Measurements from ENCODE around the gene PLXNA4.
A peak's percentile ranks its signal among the peaks of the same experiment; 100 is the strongest.

PLXNA4 gene

DNA sequence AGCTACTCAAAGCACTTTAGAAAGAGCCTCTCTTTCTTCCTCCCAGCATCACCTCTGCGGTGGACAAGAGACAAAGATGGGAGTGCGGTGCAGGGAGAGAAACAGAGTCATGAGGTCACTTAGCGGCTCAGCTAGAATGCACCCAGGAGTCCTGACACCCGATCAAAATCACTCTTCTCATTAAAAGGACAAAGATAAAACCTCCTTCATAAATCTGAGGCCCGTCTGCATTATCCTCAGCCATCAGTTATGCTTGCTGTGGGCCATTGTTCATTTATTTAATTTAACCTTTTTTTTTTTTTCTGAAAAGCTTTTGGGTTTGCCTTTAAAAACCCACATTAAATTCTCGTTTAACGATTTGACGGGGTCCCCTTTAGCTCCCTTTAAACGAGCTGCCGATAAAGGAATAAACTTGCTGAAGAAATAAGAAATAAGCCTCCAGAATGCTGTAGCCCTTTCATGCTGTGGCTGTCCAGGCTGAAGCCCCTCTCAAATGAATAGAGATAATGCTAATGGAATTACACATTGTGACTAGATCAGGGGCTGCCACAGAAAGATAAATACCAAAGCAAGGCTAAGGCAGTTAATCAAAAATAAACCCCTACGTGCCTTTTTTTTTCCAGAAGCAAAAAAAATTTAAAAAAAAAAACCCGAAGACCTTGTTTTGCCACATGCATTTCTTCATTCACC is 16.1 kb upstream of the PLXNA4 start:
- no peak for DNase-seq (ENCODE audit: low spot score)

DNA sequence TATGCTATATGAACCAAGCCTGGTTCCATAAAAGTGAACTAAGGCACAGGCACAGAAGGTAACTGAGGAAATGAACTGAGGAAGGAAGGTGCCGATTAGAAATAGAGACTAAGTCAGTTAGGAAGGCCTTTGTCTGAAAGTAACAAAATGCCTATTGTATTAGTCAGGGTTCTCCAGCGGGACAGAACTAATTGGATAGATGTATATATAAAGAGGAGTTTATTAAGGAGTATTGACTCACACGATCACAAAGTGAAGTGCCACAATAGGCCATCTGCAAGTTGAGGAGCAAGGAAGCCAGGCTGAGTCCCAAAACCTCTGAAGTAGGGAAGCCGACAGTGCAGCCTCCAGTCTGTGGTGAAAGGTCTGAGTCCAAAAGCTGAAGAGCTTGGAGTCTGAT is 13.9 kb upstream of the PLXNA4 start:
- DNase-seq (ENCODE audit: low spot score) = no peak

DNA sequence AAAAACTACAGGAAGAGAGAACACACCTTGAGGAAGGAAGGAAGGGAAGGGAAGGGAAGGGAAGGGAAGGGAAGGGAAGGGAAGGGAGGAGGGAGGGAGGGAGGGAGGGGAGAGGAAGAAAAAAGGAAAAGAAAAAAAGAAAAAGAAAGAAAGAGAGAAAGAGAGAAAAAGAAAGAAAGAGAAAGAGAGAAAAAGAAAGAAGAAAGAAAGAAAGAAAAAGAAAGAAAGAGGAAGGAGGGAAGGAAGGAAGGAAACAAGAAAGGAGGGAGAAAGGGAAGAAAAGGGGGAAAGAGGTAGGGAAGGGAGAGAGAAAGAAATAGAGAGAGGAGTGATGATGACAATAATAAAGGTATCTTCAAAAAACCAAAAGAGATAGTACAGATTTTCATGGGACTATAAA is 12.3 kb upstream of the PLXNA4 start:
- no peak for DNase-seq (ENCODE audit: low spot score)

DNA sequence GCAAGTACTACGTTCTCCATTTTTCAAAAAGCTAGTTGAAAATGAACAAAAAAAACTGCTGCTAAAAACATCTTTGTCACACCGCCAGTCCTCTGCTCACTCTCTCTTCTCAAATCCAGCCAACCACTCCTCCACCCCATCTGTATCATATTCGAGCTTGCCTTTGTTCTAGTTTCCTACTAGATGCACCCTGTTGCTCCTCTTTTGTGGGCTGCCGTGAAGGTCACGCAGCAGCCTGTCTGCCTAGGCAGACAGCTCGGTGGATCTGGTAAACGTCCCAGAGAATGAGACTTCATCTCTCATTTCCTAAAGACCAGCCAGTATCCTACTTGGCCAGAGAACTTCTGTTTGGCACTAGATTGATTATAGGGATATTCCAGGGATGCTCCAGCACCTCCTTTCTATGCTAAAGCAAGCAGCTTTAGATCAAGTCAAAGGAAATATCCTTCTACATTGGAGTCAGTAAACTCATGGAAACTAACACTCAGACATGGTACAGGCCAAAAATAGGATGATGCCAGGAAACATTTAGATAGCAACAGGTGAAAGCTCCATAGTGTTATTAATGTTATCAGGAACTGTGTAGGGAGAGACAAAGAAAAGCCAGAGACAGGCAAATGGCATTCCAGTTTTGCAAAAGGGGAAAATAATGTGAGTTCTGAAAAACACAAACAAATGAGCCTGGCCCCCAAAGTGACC is 8.7 kb upstream of the PLXNA4 start:
- no peak for DNase-seq (ENCODE audit: low spot score)

DNA sequence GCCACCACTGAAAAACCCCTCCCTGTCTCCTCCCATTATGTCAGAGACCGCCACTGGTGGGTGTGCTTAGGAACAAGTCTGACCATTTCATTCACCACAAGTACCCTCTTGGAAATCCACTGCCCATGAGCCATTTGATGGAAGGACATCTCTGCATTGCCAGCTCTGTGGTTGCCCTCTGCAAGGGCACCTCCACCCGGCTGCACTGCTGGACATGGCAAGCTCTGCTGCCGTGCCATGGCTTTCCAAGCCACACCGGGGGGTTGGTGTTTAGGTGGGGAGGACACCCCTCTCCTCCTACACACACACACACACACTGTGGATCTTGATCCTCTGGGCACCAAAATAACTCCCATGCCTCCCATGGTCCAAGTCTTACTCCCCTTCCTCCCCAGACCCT is 5.2 kb upstream of the PLXNA4 start:
- no peak for DNase-seq (ENCODE audit: low spot score)

DNA sequence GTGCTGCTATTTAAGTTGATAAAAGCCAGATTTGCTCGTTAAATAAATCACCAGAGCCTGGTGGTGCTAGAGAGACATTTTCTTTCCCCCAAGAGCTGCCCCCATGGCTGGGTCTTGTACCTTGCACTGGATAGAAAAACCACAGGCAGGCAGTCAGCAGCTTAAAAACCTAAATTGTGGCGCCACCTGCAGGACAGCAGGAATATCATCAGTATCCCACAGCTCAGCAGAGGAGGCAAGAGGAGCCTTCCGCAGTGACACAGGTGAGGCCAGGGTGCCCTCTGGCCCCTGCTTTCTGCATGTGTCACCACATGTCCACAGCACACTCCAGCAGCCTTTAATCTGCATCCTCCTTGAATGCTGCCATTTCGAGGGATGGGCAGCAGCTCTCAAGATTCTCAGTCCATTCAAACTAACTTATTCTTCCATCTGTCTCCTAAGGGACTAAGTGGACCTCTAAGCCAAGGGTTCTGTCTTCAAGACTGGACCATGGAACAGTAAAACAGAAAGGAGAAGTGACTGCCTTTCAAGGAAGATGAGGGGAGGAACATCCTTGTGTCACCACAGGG is 4.5 kb upstream of the PLXNA4 start:
- DNase-seq (ENCODE audit: low spot score) = peak; percentile 68

DNA sequence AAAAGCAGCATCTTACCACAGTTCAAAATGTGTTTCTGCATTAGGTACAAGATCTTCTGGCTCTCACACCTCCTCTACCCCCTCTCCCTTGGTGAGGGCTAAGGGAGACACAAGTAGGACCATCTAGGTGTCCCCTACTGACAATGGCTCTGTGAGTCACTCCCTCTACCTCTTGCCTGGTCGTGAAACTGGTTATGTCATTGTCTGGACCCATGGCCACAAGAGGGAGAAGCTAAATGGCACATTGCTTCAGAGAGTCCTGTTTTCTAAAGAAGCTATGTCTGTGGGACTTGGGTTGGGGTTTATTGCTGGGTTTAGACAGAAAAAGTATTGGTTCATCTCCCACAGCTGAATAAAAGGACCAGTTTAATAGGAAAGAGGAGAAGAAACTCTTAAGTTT is 4.0 kb upstream of the PLXNA4 start:
- DNase-seq (ENCODE audit: low spot score) = no peak

DNA sequence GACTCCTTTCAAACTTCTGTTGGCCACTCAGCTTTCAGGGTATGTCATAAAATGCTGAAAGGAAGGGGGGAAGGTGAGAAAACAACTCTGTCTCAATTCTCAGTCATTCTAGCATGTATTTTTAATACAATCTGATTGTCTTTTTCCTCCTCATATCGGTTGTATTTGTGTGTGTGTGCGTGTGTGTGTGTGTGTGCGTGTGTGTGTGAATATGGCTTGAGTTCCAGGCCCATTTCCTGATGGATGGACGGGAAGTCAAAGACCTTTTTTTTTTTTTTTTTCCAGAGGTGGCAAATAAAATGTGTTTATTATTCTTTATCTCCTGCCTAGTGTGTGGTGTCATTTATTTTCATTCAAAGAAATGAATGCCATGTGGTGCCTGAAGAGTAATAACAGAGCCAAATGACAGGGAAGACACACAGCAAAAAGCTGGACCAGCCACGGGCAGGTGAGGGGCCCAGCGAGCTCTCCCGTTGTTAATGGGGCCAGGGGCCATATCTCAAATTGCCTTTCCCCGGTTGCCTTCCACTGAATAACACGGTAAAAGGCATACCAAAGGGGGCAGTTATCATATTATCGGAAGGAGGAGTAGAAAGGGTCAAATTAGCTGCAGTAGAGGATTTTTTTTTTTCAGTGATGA is 3.1 kb upstream of the PLXNA4 start:
- no peak for DNase-seq (ENCODE audit: low spot score)

DNA sequence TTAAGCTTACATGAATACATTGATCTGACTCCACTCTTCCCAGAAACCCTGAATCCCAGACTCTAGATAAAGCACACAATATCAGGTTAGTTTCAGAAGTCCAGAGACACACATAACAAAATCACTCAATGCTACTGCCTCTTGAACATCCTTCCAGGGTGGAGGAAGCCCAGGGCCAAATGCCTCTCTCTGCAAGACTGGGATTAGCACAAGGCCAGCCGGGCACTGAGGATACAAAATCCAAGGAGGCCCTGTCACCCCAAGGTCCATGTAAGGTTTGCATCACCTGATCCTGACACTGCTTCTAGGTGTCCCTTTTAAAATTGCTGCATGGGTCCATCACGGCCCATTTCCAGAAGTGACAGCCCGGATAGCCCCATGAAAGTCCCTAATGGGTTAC is 2.6 kb upstream of the PLXNA4 start:
- DNase-seq (ENCODE audit: low spot score) = no peak

DNA sequence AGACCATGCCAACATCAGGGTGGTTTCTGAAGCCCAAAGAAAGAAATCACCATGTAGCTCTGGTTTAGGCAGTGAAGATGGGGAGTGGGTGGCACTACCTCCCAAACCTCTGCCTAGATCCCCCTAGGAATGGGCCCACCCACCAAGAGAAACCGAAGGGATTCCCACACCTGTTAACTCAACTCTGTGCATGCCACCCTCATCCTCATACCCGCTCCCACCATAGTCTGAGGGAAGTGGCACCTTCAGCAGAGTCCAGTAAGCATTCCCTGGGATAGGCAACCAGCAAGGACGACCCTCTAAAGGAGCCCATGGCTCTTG is 1.7 kb upstream of the PLXNA4 start:
- no peak for DNase-seq (ENCODE audit: low spot score)

DNA sequence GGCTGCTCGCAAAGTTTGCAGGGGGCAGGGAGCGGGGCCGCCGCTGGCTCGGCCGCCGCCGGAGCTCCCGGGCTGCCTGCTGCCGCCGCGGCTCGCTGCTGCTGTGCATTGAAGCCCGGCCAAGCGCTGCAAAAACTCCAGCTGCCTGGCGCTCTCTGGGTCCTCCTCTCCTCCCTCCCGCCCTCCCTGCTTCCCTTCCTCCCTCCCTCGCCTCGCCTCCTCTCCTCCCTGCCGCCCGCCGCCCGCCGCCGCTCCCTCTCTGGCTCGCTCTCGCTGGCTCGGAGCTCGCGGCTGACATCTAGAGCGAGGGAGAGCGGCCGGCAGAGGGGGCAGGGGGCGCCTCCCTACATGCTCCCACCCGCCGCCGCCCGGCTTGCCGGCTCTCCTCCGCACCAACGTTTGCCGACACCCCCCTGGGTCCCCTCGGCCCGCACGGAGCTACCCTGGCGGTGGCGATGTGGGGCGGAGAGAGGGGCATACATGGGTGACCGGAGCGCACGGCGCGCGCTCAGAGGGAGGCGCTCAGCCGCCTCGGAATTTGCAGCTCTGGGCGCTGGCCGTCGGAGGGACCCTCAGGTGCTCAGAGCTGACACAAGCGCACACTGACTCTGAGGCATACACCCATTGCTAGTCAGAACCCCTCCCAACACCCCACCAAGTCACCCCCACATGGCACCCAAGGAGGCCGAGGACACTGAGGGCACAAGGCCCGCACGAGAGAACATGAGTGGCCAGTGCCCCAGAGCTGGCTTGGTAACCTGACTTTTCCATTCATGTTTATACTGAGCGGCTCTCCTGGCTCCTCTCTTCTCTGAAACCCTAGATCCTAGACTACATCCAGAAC is 1.2 kb upstream of the PLXNA4 start:
- no peak for DNase-seq (ENCODE audit: low spot score)

DNA sequence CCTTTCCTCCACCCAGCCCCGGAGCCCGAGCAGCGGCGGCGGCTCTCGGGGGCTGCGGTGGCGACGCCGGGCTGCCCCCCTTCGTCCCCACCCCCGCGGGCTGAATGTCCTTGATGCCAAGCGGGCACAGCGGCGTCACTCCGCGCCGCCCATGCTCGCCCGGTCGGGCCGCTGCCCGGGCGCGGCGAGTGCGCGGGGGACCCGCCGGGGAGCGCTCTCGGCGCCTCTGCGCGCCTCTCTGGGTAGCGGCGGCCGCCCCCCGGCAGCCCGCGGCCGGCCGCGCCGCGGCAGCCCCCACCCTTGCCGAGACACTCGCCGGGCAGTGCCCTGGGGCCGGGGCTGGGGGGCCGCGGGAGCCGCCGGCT is 433 bp upstream of the PLXNA4 start:
- no peak for DNase-seq (ENCODE audit: low spot score)

DNA sequence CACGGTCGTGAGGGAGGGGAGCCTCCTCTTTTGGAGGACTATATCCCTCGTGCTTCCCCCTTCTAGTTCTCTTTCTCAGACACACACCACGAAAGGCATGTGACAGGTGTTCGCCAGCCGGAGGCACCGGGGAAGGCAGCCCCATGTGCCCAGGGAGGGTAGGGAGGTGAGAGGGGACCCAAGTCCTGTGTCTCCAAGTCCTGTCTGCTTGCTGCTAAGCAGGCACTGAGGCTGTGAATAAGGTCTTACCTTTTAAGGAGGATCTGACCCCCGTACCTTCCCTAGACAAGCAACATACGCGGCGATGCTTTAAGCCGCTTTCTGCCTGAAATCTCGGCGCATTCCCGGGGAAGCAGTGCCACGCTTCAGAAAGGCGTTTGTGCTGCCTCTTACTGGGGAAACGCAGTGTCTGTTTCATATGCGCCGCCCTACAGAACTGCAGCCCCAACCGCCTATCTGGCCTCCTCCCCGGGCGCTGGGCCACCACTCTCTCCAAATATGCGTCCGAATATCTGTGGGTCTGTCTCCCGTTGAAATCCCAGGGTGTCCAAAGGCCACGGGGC is 770 bp downstream of the PLXNA4 start:
- no peak for DNase-seq (ENCODE audit: low spot score)

DNA sequence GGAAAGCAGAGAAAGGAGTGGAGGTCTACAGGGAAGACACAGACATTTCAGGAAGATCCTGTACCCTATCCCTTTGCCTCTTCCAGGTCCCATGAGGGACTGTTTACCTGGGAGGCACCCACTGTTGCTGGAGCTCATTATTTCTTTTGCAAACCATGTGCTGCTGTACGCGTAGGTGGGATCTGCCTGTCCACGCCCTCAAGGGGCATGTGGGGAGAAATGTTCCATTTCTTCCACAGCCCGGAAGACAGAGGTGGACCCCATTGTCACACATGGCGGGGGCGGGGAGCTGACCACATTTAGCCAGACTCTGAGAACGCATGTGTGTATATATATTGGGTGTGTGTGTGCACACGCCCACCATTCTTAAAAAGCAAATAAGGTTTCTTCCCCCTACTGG is 2.0 kb downstream of the PLXNA4 start:
- no peak for DNase-seq (ENCODE audit: low spot score)

DNA sequence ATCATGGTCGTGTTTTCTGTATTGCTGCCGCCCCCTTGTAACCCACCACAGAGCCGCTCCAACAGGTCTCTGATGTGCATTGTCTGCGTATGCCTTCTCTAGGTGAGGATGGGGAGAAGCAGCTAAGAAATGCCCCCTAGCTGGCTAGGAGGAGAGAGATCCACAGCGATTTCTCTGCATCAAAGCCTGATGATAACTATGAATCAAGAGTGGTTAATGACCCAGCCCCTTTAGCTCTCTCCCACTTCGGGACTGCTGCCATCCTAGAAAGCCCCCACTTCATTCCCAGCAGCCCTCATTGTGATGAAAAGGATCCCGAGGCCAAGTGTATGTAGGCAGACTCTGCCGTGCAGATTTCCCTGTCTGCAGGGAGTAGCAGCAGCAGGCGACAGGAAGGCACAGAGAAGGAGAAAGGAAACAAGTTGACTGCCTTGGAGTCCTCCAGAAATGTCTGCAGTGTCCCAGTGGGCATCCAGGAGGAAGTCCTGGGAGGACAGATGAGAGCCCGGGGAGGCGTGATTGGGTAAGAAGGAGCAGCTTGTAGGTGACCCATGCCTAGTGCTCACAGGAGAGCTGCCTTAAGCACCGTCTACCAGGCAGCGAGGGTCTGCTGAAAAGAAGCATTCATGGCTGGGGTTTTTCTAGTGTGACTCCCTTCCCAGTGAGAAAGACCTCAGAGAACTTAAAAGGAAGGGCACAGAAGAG is 2.9 kb downstream of the PLXNA4 start:
- no peak for DNase-seq (ENCODE audit: low spot score)

DNA sequence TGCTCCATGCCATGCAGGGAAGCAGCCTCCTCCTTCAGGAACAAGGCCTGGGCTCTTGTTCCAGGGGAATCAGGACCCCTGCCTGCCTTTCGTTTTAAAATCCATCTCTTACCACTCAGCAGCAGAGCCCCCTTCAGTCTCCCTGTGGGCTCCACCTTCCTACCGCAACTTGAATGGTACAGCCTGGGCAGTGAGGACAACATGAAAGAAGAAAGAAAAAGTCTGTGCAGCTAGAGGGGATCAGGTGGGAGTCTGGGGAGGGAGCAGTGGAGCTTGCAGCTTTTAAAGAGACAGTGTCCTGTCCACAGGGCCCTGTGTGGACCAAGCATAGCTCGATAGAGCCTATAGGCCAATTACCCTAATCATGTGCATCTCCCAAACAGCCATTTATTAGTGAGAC is 3.7 kb downstream of the PLXNA4 start:
- DNase-seq (ENCODE audit: low spot score) = no peak

DNA sequence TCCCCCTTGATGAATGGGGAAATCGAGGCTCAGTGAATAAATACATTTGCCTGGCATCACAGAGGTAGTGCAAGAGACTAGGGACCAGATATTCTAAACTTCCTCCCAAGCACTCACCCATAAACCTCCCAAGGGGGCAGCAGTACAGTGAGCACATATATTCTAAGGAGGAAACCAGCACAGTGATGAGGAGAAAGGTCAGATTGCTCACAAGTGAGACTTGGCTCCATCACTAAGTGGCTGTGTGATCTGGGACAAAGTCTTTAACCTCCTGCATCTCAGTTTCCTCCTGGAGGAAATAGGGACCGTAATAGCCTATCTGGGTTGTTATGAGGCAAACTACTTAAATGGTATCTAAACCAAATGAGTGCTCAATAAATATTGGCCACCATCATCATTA is 4.3 kb downstream of the PLXNA4 start:
- no peak for DNase-seq (ENCODE audit: low spot score)

DNA sequence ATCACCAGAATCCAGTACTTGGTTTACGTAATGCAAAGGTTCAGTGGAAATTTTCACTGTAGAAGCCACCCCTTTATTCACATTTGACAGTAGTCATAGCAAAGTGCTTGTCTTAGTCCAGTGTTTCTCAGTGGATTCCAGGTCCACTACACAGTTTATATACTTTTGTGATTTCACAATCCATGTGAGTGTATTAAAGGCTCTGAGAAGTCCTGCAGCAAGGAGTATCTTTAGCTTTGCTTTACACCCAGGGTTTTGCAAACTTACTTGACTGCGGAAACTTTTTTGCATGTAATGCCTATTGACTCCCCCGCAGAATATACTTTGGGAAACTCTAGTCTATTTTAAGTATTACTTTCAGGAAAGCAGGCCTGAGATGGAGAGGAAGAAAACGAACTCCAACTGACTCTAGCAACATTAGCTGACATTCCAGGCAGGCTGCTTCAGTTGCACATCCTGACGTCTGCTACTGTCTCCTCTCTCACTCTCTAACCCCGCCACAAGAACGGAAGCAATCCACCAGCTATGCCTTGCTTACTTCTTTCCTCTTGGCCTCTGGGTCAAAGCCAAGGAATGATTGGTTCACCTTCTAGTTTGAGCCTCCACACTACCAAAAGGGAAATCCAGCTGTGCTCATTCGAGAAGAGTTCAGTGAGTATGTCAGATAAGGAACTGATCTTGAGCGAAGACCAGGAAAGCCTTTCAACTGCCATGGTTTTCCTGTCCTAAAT is 6.2 kb downstream of the PLXNA4 start:
- no peak for DNase-seq (ENCODE audit: low spot score)

DNA sequence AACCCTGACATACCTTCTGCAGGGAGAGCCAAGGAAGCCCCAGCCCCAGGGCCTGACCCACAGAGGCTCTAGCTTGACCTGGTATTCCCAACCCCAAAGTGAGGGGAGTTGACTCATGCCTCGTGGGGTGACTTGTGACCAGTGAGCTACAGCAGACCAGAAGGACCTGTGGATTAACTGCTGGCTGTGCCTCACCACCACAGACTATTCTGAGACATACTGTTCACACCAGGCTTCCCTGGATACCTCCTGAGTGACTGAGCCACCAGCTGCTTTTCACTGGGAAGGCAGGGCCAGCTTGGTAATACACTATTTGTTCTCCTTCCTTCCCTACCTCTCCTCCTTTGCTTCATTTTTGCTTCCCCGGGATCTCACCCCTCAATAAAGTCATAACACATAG is 7.3 kb downstream of the PLXNA4 start:
- DNase-seq (ENCODE audit: low spot score) = no peak

DNA sequence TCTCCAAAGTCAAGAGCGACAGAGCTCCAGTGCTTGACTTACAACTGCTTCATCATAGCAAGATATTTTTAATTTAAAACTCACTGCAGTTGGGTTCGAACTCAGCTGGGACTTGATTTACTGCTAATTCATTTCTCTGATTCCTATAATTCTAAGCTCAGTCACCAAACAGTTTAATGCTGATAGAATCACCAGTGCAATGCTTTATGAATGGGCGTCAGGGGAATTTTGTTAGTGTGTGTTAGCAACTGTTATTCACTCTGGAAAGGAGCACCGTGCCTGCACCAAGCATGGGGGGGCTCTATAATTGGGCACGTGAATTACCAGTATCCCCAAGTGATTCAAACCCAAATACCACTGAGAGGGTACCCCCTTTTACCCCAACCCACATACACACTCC is 10.4 kb downstream of the PLXNA4 start:
- DNase-seq (ENCODE audit: low spot score) = no peak

DNA sequence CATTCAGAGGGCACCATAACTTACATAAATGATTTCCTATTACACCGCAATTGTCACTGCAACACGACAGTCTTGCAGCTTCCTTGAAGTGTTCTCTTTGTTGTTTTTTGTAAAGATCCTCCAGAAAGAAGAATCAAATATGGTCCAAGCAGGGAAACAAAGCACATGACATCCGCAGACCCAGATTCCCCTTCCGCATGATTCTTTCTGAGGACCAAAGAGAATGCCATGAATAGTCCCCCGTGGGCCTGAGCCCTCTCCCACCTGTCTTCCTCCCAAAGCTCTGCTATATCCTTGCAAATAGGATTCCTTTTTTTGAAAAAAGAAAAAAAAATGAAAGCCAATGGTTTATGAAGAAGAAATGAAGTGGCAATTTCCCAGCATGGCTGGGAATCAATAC is 10.8 kb downstream of the PLXNA4 start:
- no peak for DNase-seq (ENCODE audit: low spot score)
